GM18867 (cell line): Measurements from ENCODE around the gene LIPE.

Experiments
- ATAC-seq: cut with Tn5 transposase; IDR thresholded peaks from one replicate; pipeline ENCODE4 v1.9.1; 2021; ENCODE audit warnings: mild to moderate bottlenecking, moderate library complexity; ENCODE audit not compliant: unreplicated experiment

The LIPE gene

GRCh38 chr19:42356686-42357085 lies 70.5 kb downstream of the LIPE start:
- no peak for ATAC-seq

GRCh38 chr19:42355896-42356295 lies 71.3 kb downstream of the LIPE start:
- no peak for ATAC-seq

GRCh38 chr19:42353341-42354015 lies 73.7 kb downstream of the LIPE start:
- ATAC-seq, result no peak

GRCh38 chr19:42352301-42353259 lies 74.6 kb downstream of the LIPE start:
- peak; percentile 53 for ATAC-seq
